Activated CD4-positive, alpha-beta T cell treated with anti-CD3 and anti-CD28 coated beads for 36 hours (primary cell): ENCODE measurements around the gene SEZ6L2. TPM values are rescaled to one million over a fixed set of nuclear protein-coding genes. Genes with fewer than 3 reads are reported as not detected.
A peak's percentile ranks its signal among the peaks of the same experiment; 100 is the strongest.

Experiments used
- ATAC-seq: fragments of 200-7000 bp; cut with Tn5 transposase; one replicate; pipeline ENCODE4 v1.10.0; 2021; ENCODE audit warnings: mild to moderate bottlenecking, moderate library complexity
- CTCF ChIA-PET: fragments of 350-600 bp; sonication (Branson Sonifier 250); formaldehyde crosslinking; loops from one replicate; lab custom pipeline; 2021; ENCODE audit warnings: antibody characterized with exemption; lab: Charles Lee
- POLR2A ChIA-PET: fragments of 350-600 bp; sonication (Branson Sonifier 250); formaldehyde crosslinking; loops from one replicate; lab custom pipeline; 2021; ENCODE audit warnings: antibody characterized with exemption, inconsistent platforms; lab: Charles Lee
- DNase-seq: peaks from one replicate; pipeline ENCODE4 v3.0.0-alpha.2; 2020
- H3K27ac Mint-ChIP-seq: one replicate; pipeline ENCODE4 v1.8.0; 2021; ENCODE audit warnings: mixed read lengths
- H3K27me3 Mint-ChIP-seq: one replicate; pipeline ENCODE4 v1.8.0; 2021; ENCODE audit warnings: mixed read lengths
- H3K36me3 Mint-ChIP-seq: one replicate; pipeline ENCODE4 v1.8.0; 2021; ENCODE audit warnings: low read depth, mixed read lengths
- H3K4me1 Mint-ChIP-seq: one replicate; pipeline ENCODE4 v1.8.0; 2021; ENCODE audit warnings: mixed read lengths
- H3K4me3 Mint-ChIP-seq: one replicate; pipeline ENCODE4 v1.8.0; 2021; ENCODE audit warnings: mild to moderate bottlenecking, moderate library complexity, mixed read lengths
- H3K9me3 Mint-ChIP-seq: one replicate; pipeline ENCODE4 v1.8.0; 2021; ENCODE audit warnings: low read depth, mixed read lengths
- intact Hi-C, 2 experiments: fragments of 100-400 bp; cut with DNase I in 1 of 2; cut with micrococcal nuclease in 1 of 2; formaldehyde crosslinking; loops; one replicate each; pipeline versions ENCODE4 v1.14.2 to v1.15.1; 2022 to 2024; cut with DNase I, micrococcal nuclease
- total RNA-seq, 2 experiments: library from RNA; stranded (reverse); gene quantifications; one replicate each; pipeline ENCODE4 v1.2.3, GENCODE V29; 2021

SEZ6L2 gene
- total RNA-seq, 2 experiments from 2014 or later, result 0.27 to 0.42 TPM

DNA sequence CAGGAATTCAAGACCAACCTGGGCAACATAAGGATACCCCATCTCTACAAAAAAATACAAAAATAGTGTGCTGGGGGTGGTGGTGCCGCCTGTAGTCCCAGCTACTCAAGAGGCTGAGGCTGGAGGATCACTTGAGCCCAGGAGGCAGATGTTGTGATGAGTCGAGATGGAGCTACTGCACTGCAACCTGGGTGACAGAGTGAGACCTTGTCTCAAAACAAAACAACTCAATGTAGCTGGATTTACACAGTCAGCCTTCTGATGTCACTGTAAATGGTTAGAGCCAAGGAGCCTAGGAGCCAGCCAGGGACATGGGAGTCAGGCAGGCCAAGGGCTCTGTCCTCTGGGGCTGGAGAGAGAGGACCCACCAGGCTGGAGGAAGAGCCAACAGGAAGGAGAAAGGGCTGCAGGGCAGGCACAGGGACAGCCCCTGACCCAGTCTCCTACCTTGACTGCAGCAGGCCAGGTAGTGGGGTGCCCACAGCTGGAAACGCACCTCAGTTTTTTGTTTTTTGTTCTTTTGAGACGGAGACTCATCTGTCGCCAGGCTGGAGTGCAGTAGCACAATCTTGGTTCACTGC, 44.7 kb downstream of the SEZ6L2 start:
- intact Hi-C loops, result no loop called here
- Mint-ChIP-seq H3K27ac (no peak overlapping the region), H3K4me3 (no peak overlapping the region), H3K27me3 (no peaks in the 10 kb centered on the region), H3K4me1 (peaks cover 2% of the 10 kb centered on the region), H3K36me3 (peaks cover 6% of the 10 kb centered on the region), H3K9me3 (no peaks in the 10 kb centered on the region)
- CTCF ChIA-PET, result interaction anchor here (0.6 to 1.4 kb wide), 4 partner anchors 9 to 39 kb away, joined by 3 to 4 read pairs (median 3); no protein-coding TSS in a partner anchor
- ATAC-seq, result peak; percentile 64
- DNase-seq, result peak; percentile 27
- POLR2A ChIA-PET, result no interaction called here

DNA sequence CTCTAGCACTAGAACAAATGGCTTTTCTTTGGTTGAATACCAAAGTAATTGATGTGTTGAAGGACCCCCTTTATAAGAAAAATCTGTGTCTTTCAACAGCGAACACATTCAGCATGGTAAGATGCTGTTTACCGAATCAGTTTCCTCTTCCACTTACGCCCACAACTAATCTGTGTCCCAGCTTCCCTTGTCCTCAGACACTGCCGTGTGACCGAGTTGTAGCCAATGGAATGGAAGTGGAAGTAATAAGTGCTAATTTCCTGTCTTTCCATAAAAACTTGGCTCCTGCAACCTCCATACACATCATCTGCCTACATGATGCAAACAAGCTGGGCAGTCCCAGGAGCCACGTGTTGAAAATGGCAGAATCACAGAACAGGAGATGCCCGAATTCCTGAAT, 46.7 kb downstream of the SEZ6L2 start:
- Mint-ChIP-seq H3K36me3 (peaks cover 1% of the 10 kb centered on the region), H3K4me1 (peaks cover 4% of the 10 kb centered on the region), H3K27ac (no peak overlapping the region), H3K9me3 (no peaks in the 10 kb centered on the region), H3K27me3 (no peaks in the 10 kb centered on the region), H3K4me3 (no peak overlapping the region)
- DNase-seq (no peak), ATAC-seq (no peak)
- POLR2A ChIA-PET, result no interaction called here
- CTCF ChIA-PET, result interaction anchor here (0.6 to 1.3 kb wide), 3 partner anchors 9 to 153 kb away, joined by 3 to 4 read pairs (median 3); no protein-coding TSS in a partner anchor
- intact Hi-C loops, result no loop called here

- Mint-ChIP-seq H3K36me3 (peaks cover 6% of the 10 kb centered on the region), H3K4me1 (peaks cover 7% of the 10 kb centered on the region), H3K9me3 (no peaks in the 10 kb centered on the region), H3K27ac (no peak overlapping the region), H3K27me3 (no peaks in the 10 kb centered on the region), H3K4me3 (no peak overlapping the region)
- ChIA-PET CTCF (interaction anchor here (0.6 to 0.8 kb wide), 4 partner anchors 23 to 50 kb away, joined by 3 to 5 read pairs (median 3); partner anchors contain the start of gene PAGR1), POLR2A (interaction anchor here (0.6 to 0.7 kb wide), 3 partner anchors 9 to 164 kb away, joined by 4 to 6 read pairs (median 5); no protein-coding TSS in a partner anchor)
- no peak for DNase-seq
- no peak for ATAC-seq
- intact Hi-C loops, result no loop called here
Measured at GRCh38 chr16:29850998-29851397, 48.4 kb downstream of the SEZ6L2 start.

DNA sequence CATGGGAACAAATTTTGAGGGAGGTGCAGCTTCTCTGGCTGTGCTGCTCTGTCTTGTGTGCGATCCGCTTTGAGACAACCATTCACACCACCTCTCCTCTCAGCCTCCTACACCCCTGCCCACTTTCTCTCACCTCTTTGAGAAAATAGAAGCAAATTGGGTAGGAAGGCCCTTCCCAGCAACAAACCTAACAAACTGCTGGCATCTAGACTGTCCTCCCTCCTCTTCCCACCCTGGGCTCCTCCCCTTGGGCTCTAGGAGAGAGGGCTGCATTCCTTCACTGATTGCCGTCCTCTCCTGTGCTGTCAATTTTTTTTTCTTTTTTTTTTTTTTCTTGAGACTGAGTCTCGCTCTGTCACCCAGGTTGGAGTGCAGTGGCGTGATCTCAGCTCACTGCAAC, 49.8 kb downstream of the SEZ6L2 start:
- Mint-ChIP-seq H3K4me3 (no peak overlapping the region), H3K27ac (no peak overlapping the region), H3K4me1 (peaks cover 7% of the 10 kb centered on the region), H3K27me3 (no peaks in the 10 kb centered on the region), H3K36me3 (peaks cover 14% of the 10 kb centered on the region), H3K9me3 (no peaks in the 10 kb centered on the region)
- intact Hi-C loops, result loop anchor here (2.0 to 5.0 kb wide), 4 partner anchors 48 to 157 kb away; partner anchors contain the start of gene SEZ6L2 (in 1 of the 2)
- POLR2A ChIA-PET, result no interaction called here
- no peak for DNase-seq
- CTCF ChIA-PET, result interaction anchor here (0.6 to 4.3 kb wide), 16 partner anchors 14 to 183 kb away, joined by 3 to 53 read pairs (median 6); partner anchors contain the start of genes CDIPT, MAZ, MVP and PAGR1
- ATAC-seq, result no peak

DNA sequence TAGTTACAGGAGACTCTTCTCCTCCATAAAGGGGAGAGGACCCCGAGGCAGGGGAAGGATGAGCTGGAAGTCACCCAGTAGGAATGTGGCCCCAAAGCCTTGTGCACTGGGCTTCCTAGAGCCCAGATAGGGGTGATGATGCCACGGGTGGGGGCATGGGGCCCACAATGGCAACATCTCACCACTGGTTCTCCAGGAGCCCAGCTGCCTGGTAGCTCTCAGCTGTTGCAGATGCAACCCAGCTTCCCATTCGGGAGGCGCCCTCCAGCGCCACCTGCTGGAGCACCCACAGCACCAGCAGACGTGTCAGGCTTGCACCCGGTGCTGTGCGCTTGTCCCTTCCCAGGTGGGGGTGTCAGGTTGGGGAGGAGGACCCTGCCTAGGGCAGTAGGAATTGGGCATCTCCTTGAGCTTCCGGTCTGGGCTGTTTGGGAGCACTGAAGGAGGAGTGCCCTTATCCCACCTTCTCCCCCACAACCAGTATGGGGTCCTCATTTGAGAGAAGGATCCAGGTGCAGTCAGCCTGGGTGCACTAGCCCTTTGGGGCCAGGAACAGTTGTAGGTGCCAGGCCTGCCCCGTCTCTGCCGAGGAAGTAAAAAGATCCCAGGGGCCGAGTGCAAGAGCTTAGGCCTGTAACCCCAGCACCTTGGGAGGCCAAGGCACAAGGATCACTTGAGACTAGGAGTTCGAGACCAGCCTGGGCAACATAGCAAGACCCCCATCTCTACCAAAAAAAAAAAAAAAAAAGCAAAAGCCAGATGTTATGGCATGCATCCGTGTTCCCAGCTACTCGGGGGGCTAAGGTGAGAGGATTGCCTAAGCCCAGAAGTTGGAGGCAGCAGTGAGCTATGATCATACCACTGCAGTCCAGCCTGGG, 50.7 kb downstream of the SEZ6L2 start:
- Mint-ChIP-seq H3K9me3 (no peaks in the 10 kb centered on the region), H3K36me3 (peaks cover 16% of the 10 kb centered on the region), H3K27ac (no peak overlapping the region), H3K4me1 (peaks cover 7% of the 10 kb centered on the region), H3K27me3 (no peaks in the 10 kb centered on the region), H3K4me3 (no peak overlapping the region)
- POLR2A ChIA-PET, result interaction anchor here (0.5 to 1.2 kb wide), 8 partner anchors 12 to 148 kb away, joined by 3 to 6 read pairs (median 4); partner anchors contain the start of genes CDIPT and PAGR1
- CTCF ChIA-PET, result interaction anchor here (0.6 to 4.3 kb wide), 47 partner anchors 9 to 1018 kb away, joined by 3 to 53 read pairs (median 5); partner anchors contain the start of genes ASPHD1, CDIPT, KCTD13 and MAZ
- ATAC-seq (peak; percentile 97), DNase-seq (peak; percentile 93)
- intact Hi-C loops, result loop anchor here (1.0 to 5.0 kb wide), 8 partner anchors 32 to 156 kb away; partner anchors contain the start of genes KIF22 (in 1 of the 2), PAGR1 (in 1 of the 2) and SEZ6L2 (in 1 of the 2)

DNA sequence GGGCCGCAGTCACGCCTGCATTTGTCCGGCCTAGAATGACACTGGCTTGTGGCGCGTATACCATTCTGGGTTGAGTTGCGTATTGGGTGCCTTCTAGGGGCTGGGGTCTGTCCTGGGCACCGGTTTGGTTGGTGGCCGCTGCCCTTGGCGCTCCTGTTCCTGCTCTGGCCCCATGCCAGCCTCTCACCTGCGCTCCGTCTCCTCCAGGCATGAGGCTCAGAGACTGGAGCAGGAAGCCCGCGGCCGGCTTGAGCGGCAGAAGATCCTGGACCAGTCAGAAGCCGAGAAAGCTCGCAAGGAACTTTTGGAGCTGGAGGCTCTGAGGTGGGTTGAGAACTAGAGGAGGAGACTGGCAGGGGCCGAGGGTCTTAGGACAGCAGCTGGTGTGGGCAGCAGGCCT, 53.7 kb downstream of the SEZ6L2 start:
- H3K27ac Mint-ChIP-seq, result no peak overlapping the region
- ChIA-PET CTCF (interaction anchor here (0.7 to 4.3 kb wide), 6 partner anchors 9 to 38 kb away, joined by 3 to 53 read pairs (median 4); partner anchors contain the start of genes MAZ and MVP), POLR2A (no interaction called here)
- ATAC-seq (no peak), DNase-seq (no peak)
- intact Hi-C loops, result loop anchor here in 1 of 2 experiments (5.0 kb wide), 2 partner anchors 52 to 97 kb away; partner anchors contain the start of gene SEZ6L2
- H3K4me1 Mint-ChIP-seq, result peaks cover 7% of the 10 kb centered on the region
- no peak overlapping the region for H3K4me3 Mint-ChIP-seq
- H3K36me3 Mint-ChIP-seq, result peaks cover 21% of the 10 kb centered on the region
- no peaks in the 10 kb centered on the region for H3K9me3 Mint-ChIP-seq
- no peaks in the 10 kb centered on the region for H3K27me3 Mint-ChIP-seq

GRCh38 chr16:29844575-29845331, 54.6 kb downstream of the SEZ6L2 start:
- CTCF ChIA-PET, result interaction anchor here (0.7 to 1.4 kb wide), 3 partner anchors 10 to 24 kb away, joined by 4 read pairs; partner anchors contain the start of gene MVP
- no peak for ATAC-seq
- Mint-ChIP-seq H3K27ac (peak overlapping the region; percentile 33), H3K27me3 (no peaks in the 10 kb centered on the region), H3K4me1 (peaks cover 7% of the 10 kb centered on the region), H3K36me3 (peaks cover 30% of the 10 kb centered on the region), H3K4me3 (no peak overlapping the region), H3K9me3 (no peaks in the 10 kb centered on the region)
- intact Hi-C loops, result loop anchor here in 1 of 2 experiments (5.0 kb wide), 2 partner anchors 53 to 98 kb away; partner anchors contain the start of gene SEZ6L2
- POLR2A ChIA-PET, result no interaction called here
- no peak for DNase-seq

DNA sequence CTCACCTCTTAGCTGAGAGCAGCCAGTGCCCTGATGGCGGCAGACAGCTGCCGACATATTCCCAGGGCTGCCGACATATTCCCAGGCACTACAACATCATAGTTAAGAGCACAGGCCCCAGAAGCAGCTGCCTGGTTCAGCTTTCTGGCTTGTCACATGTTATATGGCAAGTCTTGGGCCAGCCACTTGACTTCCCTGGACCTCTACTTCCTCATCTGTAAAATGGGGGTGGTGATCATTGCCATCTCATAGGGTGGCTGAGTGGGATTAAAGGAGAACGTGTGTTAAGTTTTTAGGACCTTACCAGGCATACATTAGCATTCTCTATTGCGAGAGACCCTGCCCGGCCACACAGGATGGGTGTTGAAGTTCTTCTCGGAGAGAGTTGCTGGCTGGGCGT, 55.4 kb downstream of the SEZ6L2 start:
- intact Hi-C loops, result no loop called here
- Mint-ChIP-seq H3K4me3 (no peak overlapping the region), H3K36me3 (peaks cover 31% of the 10 kb centered on the region), H3K27ac (no peak overlapping the region), H3K9me3 (no peaks in the 10 kb centered on the region), H3K27me3 (no peaks in the 10 kb centered on the region), H3K4me1 (peaks cover 7% of the 10 kb centered on the region)
- ATAC-seq (no peak), DNase-seq (no peak)
- POLR2A ChIA-PET, result no interaction called here
- CTCF ChIA-PET, result no interaction called here

DNA sequence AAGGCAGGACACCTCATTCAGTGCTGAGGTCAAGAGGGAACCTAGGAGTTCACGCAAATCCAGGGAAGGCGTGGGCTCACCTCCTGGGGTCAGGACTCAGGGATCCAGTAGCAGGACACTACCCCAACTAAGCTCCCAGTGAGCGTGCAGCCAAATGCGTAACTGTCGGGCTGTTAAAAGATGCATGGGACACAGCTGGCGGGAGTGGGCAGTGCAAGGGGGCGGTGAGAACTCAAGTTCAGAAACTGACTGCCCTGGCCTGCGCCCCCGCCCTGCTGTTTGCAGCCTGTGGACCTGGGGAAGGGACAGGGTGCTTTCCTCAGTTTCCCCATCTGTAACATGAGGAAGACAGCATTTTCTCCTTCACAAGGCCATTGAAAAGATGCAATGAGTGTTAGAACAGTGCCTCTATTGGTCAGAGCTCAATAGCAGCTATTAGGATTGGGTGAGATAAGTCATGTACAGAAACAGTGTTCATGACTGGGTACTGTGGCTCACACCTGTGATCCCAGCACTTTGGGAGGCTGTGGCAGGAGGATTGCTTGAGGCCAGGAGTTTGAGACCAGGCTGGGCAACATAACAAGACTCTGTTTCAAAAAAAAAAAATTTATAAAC, 56.5 kb downstream of the SEZ6L2 start:
- ChIA-PET CTCF (interaction anchor here (0.6 to 1.2 kb wide), 6 partner anchors 10 to 142 kb away, joined by 3 to 7 read pairs (median 3); no protein-coding TSS in a partner anchor), POLR2A (no interaction called here)
- no peak overlapping the region for H3K4me3 Mint-ChIP-seq
- DNase-seq (no peak), ATAC-seq (peak; percentile 64)
- H3K4me1 Mint-ChIP-seq, result peaks cover 2% of the 10 kb centered on the region
- intact Hi-C loops, result no loop called here
- H3K27ac Mint-ChIP-seq, result no peak overlapping the region
- peaks cover 31% of the 10 kb centered on the region for H3K36me3 Mint-ChIP-seq
- no peaks in the 10 kb centered on the region for H3K9me3 Mint-ChIP-seq
- H3K27me3 Mint-ChIP-seq, result no peaks in the 10 kb centered on the region

- no peak for DNase-seq
- Mint-ChIP-seq H3K4me1 (no peaks in the 10 kb centered on the region), H3K4me3 (no peak overlapping the region), H3K27me3 (no peaks in the 10 kb centered on the region), H3K27ac (no peak overlapping the region), H3K9me3 (no peaks in the 10 kb centered on the region), H3K36me3 (peaks cover 34% of the 10 kb centered on the region)
- intact Hi-C loops, result no loop called here
- ChIA-PET POLR2A (no interaction called here), CTCF (no interaction called here)
- ATAC-seq, result no peak
Measured at GRCh38 chr16:29841631-29842030, 57.7 kb downstream of the SEZ6L2 start.
